ENCODE data around the gene FLYWCH2.
"Not testable (repeated sequence)": the region's sequence is repeated elsewhere in the genome, so short reads cannot be mapped to it uniquely, and the experiment has no call there.

The FLYWCH2 gene

DNA sequence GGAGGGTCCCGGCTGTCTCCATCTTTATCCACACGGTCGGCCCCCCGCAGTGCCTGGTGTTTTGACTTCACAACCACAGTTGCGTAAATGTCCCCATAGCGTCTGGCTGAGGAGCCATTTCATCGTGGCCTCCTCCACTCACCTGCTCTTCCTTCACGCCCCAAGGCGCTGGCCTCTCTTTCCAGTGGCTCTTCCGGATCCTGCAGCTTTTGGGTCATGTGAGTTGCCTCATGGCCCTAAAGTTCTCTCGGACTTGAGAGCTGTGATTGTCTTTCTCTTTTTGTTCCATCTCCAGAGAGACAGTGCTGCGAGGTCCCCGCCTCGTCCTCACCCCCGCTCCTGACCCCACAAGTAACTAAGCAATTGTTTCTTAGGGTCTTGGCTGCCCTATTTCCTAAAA is 51.4 kb downstream of the FLYWCH2 start:
- Histone ChIP-seq H3K27ac (ENCODE audit: low read depth, low read length) (no peak overlapping the region), H3K27me3 (ENCODE audit: control insufficient read depth in 5 of 5, insufficient read depth in 4 of 5, low read length in 5 of 5) (no peaks in the 10 kb centered on the region), H3K9ac (ENCODE audit: low read length in 5 of 5) (no peak overlapping the region), H3K4me1 (ENCODE audit: control insufficient read depth in 5 of 5, insufficient read depth in 5 of 5, low read length in 5 of 5) (no peaks in the 10 kb centered on the region), H3K9me3 (ENCODE audit: control insufficient read depth in 5 of 5, low read length in 5 of 5) (no peaks in the 10 kb centered on the region), H3K36me3 (ENCODE audit: control insufficient read depth in 5 of 5, insufficient read depth in 5 of 5, low read length in 5 of 5) (peaks cover 0 to 84% (median 72%) of the 10 kb centered on the region in 5 donors), H3K4me3 (ENCODE audit: low read depth in 1 of 5, low read length in 5 of 5) (no peak overlapping the region)

DNA sequence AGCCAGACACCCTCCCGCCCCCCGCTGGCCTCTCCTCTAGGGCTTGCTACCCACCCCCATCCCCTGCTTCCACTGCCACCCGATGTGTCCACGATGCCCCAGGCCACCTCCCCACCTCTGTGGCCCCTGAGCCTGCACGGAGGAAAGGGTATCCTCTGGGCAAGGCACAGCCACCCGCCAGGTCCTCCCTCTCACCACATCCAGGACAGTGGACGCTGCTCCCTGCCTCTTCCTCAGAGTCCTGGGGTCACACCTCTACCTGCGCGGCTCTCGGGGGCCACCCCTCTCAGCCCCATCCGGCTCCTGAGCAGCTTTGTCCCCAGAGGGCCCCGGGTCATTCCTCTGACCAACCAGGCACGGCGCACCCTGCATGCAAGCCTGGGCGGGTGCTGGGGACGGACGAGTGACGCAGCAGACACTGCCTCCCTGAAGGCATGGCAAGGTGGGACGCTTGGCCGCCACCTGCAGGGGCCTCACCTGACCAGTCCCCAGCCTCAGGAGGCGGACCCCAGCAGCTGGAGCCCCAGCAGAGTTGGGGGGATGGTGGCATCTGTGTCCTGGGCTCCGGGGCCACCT is 53.5 kb downstream of the FLYWCH2 start:
- Histone ChIP-seq H3K4me1 (ENCODE audit: control insufficient read depth in 5 of 5, insufficient read depth in 5 of 5, low read length in 5 of 5) (no peaks in the 10 kb centered on the region), H3K9ac (ENCODE audit: low read length in 5 of 5) (no peak overlapping the region), H3K4me3 (ENCODE audit: low read depth in 1 of 5, low read length in 5 of 5) (no peak overlapping the region), H3K36me3 (ENCODE audit: control insufficient read depth in 5 of 5, insufficient read depth in 5 of 5, low read length in 5 of 5) (peaks cover 0 to 84% (median 77%) of the 10 kb centered on the region in 5 donors), H3K9me3 (ENCODE audit: control insufficient read depth in 5 of 5, low read length in 5 of 5) (no peaks in the 10 kb centered on the region), H3K27ac (ENCODE audit: low read depth, low read length) (no peak overlapping the region), H3K27me3 (ENCODE audit: control insufficient read depth in 5 of 5, insufficient read depth in 4 of 5, low read length in 5 of 5) (no peaks in the 10 kb centered on the region)

DNA sequence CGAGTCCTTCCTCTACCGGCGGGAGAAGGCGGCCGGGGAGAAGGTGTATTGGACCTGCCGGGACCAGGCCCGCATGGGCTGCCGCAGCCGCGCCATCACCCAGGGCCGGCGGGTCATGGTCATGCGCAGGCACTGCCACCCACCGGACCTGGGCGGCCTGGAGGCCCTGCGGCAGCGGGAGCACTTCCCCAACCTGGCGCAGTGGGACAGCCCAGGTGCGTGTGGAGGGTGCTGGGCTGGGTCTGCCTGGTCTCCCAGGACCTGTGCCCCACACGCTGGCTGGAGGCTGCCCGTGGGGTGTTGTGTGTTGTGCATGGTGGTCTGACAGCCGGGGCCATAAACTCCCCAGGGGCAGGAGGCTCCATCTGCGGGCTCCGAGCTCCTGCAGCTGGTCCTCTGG is 54.2 kb downstream of the FLYWCH2 start:
- Histone ChIP-seq H3K9me3 (ENCODE audit: control insufficient read depth in 5 of 5, low read length in 5 of 5) (no peaks in the 10 kb centered on the region), H3K9ac (ENCODE audit: low read length in 5 of 5) (no peak overlapping the region), H3K4me3 (ENCODE audit: low read depth in 1 of 5, low read length in 5 of 5) (no peak overlapping the region), H3K27ac (ENCODE audit: low read depth, low read length) (no peak overlapping the region), H3K27me3 (ENCODE audit: control insufficient read depth in 5 of 5, insufficient read depth in 4 of 5, low read length in 5 of 5) (no peaks in the 10 kb centered on the region), H3K4me1 (ENCODE audit: control insufficient read depth in 5 of 5, insufficient read depth in 5 of 5, low read length in 5 of 5) (no peaks in the 10 kb centered on the region), H3K36me3 (ENCODE audit: control insufficient read depth in 5 of 5, insufficient read depth in 5 of 5, low read length in 5 of 5) (peaks cover 0 to 88% (median 78%) of the 10 kb centered on the region in 5 donors)

DNA sequence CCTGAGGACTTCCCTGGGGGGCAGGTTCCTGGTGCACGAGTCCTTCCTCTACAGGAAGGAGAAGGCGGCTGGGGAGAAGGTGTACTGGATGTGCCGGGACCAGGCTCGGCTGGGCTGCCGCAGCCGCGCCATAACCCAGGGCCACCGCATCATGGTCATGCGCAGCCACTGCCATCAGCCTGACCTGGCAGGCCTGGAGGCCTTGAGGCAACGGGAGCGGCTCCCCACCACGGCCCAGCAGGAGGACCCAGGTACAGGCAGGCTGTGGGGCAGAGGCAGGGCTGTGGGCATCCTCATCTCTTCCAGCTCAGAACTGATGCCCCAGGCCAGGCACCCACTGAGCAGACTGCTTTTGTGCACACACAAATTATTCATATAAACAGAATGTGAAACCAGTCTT is 55.2 kb downstream of the FLYWCH2 start:
- Histone ChIP-seq H3K9me3 (ENCODE audit: control insufficient read depth in 5 of 5, low read length in 5 of 5) (no peaks in the 10 kb centered on the region), H3K27me3 (ENCODE audit: control insufficient read depth in 5 of 5, insufficient read depth in 4 of 5, low read length in 5 of 5) (no peaks in the 10 kb centered on the region), H3K36me3 (ENCODE audit: control insufficient read depth in 5 of 5, insufficient read depth in 5 of 5, low read length in 5 of 5) (peaks cover 0 to 90% (median 83%) of the 10 kb centered on the region in 5 donors), H3K27ac (ENCODE audit: low read depth, low read length) (no peak overlapping the region), H3K4me3 (ENCODE audit: low read depth in 1 of 5, low read length in 5 of 5) (no peak overlapping the region), H3K9ac (ENCODE audit: low read length in 5 of 5) (no peak overlapping the region), H3K4me1 (ENCODE audit: control insufficient read depth in 5 of 5, insufficient read depth in 5 of 5, low read length in 5 of 5) (no peaks in the 10 kb centered on the region)

DNA sequence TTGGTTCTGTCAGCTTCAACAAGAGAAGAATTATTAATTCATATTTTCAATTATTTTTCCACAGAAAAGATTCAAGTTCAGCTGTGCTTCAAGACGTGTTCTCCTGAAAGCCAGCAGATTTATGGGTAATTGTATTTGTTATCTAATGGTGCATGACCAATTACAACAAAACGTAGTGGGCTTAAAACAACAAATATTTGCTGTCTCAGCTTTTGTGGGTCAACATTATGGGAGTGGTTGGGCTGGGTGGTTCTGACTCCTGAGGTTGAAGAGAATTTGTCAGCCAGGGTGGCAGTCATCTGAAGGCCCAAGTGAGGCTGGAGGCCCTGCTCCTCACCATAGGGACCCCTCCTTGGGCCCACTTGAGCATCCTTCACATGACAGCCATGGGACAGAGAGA is 57.0 kb downstream of the FLYWCH2 start:
- Histone ChIP-seq H3K27ac (ENCODE audit: low read depth, low read length) (no peak overlapping the region), H3K27me3 (ENCODE audit: control insufficient read depth in 5 of 5, insufficient read depth in 4 of 5, low read length in 5 of 5) (no peaks in the 10 kb centered on the region), H3K4me1 (ENCODE audit: control insufficient read depth in 5 of 5, insufficient read depth in 5 of 5, low read length in 5 of 5) (no peaks in the 10 kb centered on the region), H3K4me3 (ENCODE audit: low read depth in 1 of 5, low read length in 5 of 5) (no peak overlapping the region), H3K9me3 (ENCODE audit: control insufficient read depth in 5 of 5, low read length in 5 of 5) (no peaks in the 10 kb centered on the region), H3K36me3 (ENCODE audit: control insufficient read depth in 5 of 5, insufficient read depth in 5 of 5, low read length in 5 of 5) (peaks cover 0 to 82% (median 76%) of the 10 kb centered on the region in 5 donors), H3K9ac (ENCODE audit: low read length in 5 of 5) (no peak overlapping the region)

DNA sequence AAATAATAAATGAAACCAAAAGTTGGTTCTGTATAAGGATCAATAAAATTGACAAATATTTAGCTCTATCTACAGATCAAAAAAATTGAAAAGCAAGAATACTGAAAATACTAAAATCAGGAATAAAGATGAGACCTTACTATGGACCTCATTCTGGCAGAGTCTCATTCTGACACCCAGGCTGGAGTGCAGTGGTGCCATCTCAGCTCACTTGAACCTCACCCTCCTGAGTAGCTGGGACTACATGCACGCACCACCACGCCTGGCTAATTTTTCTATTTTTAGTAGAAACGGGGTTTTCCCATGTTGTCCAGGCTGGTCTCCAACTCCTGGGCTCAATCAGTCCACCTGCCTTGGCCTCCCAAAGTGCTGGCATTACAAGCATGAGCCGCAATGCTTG is 59.0 kb downstream of the FLYWCH2 start:
- Histone ChIP-seq H3K27ac (ENCODE audit: low read depth, low read length) (no peak overlapping the region), H3K9ac (ENCODE audit: low read length in 5 of 5) (no peak overlapping the region), H3K36me3 (ENCODE audit: control insufficient read depth in 5 of 5, insufficient read depth in 5 of 5, low read length in 5 of 5) (peaks cover 1 to 69% (median 57%) of the 10 kb centered on the region in 5 donors), H3K4me3 (ENCODE audit: low read depth in 1 of 5, low read length in 5 of 5) (no peak overlapping the region), H3K27me3 (ENCODE audit: control insufficient read depth in 5 of 5, insufficient read depth in 4 of 5, low read length in 5 of 5) (no peaks in the 10 kb centered on the region), H3K4me1 (ENCODE audit: control insufficient read depth in 5 of 5, insufficient read depth in 5 of 5, low read length in 5 of 5) (no peaks in the 10 kb centered on the region), H3K9me3 (ENCODE audit: control insufficient read depth in 5 of 5, low read length in 5 of 5) (no peaks in the 10 kb centered on the region)

DNA sequence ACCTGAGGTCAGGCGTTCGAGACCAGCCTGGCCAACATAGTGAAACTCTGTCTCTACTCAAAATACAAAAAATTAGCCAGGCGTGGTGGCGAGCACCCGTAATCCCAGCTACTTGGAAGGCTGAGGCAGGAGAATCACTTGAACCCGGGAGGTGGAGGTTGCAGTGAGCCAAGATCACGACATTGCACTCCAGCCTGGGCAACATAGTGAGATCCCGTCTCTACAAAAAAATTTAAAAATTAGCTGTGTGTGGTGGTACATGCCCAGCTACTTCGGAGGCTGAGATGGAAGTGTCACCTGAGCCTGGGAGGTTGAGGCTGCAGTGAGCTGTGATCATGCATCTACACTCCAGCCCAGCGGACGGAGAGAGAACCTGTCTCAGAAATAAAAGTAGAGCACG is 60.7 kb downstream of the FLYWCH2 start:
- not testable (repeated sequence) for H3K4me1 ChIP-seq (ENCODE audit: control insufficient read depth in 5 of 5, insufficient read depth in 5 of 5, low read length in 5 of 5); H3K9me3 ChIP-seq (ENCODE audit: control insufficient read depth in 5 of 5, low read length in 5 of 5); H3K4me3 ChIP-seq (ENCODE audit: low read depth in 1 of 5, low read length in 5 of 5); H3K9ac ChIP-seq (ENCODE audit: low read length in 5 of 5); H3K27me3 ChIP-seq (ENCODE audit: control insufficient read depth in 5 of 5, insufficient read depth in 4 of 5, low read length in 5 of 5); H3K27ac ChIP-seq (ENCODE audit: low read depth, low read length)
- H3K36me3 ChIP-seq (ENCODE audit: control insufficient read depth in 5 of 5, insufficient read depth in 5 of 5, low read length in 5 of 5): peaks cover 3 to 60% (median 46%) of the 10 kb centered on the region in 5 donors

GRCh38 chr16:2946649-2947048 is 63.6 kb downstream of the FLYWCH2 start:
- no peak overlapping the region for H3K9ac ChIP-seq (ENCODE audit: low read length in 5 of 5)
- no peaks in the 10 kb centered on the region for H3K27me3 ChIP-seq (ENCODE audit: control insufficient read depth in 5 of 5, insufficient read depth in 4 of 5, low read length in 5 of 5)
- no peaks in the 10 kb centered on the region for H3K9me3 ChIP-seq (ENCODE audit: control insufficient read depth in 5 of 5, low read length in 5 of 5)
- no peak overlapping the region for H3K27ac ChIP-seq (ENCODE audit: low read depth, low read length)
- no peaks in the 10 kb centered on the region for H3K4me1 ChIP-seq (ENCODE audit: control insufficient read depth in 5 of 5, insufficient read depth in 5 of 5, low read length in 5 of 5)
- peaks cover 3 to 43% (median 34%) of the 10 kb centered on the region in 5 donors for H3K36me3 ChIP-seq (ENCODE audit: control insufficient read depth in 5 of 5, insufficient read depth in 5 of 5, low read length in 5 of 5)
- H3K4me3 ChIP-seq (ENCODE audit: low read depth in 1 of 5, low read length in 5 of 5): no peak overlapping the region

All from subcutaneous abdominal adipose tissue (tissue), 5 donors.